ENCODE measurements around the gene MYO1B.

MYO1B gene

DNA sequence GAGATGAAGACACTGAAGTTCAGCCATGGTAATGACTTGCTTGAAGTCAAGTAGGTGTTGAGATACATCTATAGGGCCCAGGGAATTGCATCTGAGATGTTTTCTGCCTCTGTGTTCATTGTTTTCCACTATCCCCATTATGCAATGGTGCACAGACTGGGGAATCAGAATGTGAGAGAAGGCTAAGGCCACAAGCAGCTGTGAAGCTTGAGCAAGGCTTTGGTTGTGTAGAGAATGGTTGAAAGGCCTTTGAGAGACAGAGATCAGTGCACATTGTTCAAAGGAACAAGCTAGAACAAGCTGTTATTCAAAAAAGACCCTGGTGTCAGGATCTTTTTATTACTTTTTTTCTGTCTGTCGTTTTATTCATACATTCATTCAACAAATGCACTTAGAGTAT lies 82.3 kb downstream of the MYO1B start:
- DNase-seq = no peak

GRCh38 chr2:191328150-191328809 lies 83.1 kb downstream of the MYO1B start:
- no peak for DNase-seq

GRCh38 chr2:191329841-191330240 lies 84.6 kb downstream of the MYO1B start:
- no peak for DNase-seq

DNA sequence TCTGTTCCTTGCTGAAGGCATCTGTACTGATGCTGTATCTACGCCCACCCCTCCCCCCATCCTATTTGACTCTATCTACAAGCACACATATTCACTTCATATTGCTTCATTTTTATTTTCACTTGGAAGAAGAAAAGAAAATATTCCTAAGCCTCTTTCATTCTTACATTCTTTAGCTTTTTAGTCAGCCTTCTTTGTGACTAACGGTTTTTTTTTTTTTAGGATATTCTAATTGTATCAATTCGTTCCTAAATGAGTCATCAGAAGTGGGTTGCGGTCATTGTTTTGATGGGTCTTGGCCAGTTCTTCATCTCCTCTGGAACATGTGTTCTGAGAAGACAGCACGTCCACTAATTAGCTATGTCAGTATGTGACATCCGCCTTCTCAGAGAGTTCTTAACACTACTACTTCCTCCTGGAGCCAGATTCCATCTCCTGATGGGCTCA lies 88.7 kb downstream of the MYO1B start:
- no peak for DNase-seq

DNA sequence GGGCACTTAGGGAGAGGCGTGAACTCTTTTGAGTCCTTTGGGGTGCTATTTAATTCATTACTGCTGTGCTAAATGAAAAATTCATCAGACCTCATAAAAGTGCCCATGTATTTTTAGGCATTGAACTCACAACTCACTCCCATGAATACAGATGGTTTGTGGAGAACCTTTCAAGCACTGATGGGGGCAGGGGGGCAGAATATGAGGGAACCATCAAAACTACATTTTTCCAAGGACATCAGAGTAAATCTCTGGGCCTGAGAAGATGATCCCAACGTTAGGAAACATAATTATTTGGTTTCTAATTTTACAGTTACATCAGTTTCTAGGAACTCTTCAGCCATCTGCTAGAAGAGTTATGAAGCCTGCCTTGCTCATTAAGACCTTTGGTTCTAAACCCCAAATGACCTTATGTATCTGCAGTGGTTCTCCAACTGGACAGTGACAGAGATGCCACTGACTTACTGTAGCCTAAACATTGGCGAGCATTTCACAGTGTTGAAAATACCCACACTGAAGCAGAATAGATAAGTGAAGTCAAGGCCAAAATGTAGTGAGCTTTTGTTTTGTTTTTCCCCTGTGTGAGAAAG lies 90.8 kb downstream of the MYO1B start:
- no peak for DNase-seq

- DNase-seq = no peak
These were observed 96.2 kb downstream of the MYO1B start for GRCh38 chr2:191341436-191341835.

GRCh38 chr2:191343796-191344338 lies 98.7 kb downstream of the MYO1B start:
- no peak for DNase-seq

- DNase-seq = no peak
These were observed 100.6 kb downstream of the MYO1B start for GRCh38 chr2:191345788-191346187.

- DNase-seq = no peak
These were observed 102.0 kb downstream of the MYO1B start for GRCh38 chr2:191347154-191347553.

DNA sequence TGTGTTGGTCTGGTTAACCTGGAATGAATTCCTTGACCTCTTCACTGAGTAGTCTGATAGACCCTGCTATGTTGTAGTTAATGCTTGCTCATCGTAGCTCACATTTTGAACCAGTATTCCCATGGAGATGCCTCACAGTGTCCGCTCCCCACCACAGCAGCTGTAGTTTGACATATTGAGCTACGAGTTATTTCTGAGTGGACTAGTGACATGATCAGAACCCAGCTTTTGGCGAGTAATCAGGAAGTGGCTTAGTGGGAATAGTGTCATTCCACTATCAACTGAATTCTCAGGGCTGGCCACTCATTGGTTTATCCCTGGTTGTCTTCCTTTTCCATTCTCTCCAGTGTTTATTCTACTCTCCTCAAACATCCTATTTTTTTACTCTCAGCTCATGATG lies 102.7 kb downstream of the MYO1B start:
- no peak for DNase-seq

- DNase-seq = no peak
These were observed 104.8 kb downstream of the MYO1B start for GRCh38 chr2:191349990-191350389.

GRCh38 chr2:191350826-191351225 lies 105.6 kb downstream of the MYO1B start:
- no peak for DNase-seq

DNA sequence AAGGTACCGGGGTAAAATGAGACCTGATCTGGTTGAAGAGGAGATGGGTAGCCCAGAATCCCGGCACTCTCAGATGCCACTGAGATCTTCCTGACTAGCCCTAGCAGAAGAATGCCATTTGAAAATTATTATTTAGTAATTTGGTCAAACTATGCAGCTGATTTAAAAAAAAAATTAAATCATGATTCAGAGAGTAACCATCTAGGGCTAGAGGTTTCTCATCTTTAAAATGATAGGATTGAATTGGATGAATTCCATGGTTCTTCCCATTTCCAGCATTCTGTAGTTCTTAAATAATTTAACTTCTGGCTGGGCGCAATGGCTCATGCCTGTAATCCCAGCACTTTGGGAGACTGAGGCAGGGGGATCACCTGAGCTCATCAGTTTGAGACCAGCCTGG lies 106.1 kb downstream of the MYO1B start:
- DNase-seq = no peak

DNA sequence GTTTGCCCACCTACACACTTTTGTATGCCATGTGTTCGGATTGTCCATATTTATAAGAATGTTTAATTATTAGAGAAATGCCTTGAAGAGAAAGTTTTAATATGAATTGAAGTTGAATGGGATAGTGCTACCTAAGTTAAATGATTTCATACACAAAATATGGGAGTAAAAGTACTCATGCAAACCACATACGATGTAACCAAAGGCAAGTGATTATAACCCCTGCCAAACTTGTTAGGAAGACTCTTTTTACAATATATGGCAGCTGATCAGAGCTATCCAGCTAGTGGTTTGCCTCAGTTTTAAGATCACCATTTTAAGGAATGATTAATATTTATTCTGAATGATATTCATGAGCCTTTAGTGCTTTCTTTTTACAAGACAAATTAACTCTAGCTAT lies 106.7 kb downstream of the MYO1B start:
- DNase-seq = no peak

GRCh38 chr2:191352536-191352935 lies 107.3 kb downstream of the MYO1B start:
- DNase-seq = no peak

GRCh38 chr2:191355170-191355758 lies 110.1 kb downstream of the MYO1B start:
- no peak for DNase-seq

GRCh38 chr2:191357678-191358077 lies 112.5 kb downstream of the MYO1B start:
- DNase-seq = no peak

- no peak for DNase-seq
These were observed 113.3 kb downstream of the MYO1B start for GRCh38 chr2:191358325-191359025.

- no peak for DNase-seq
These were observed 113.9 kb downstream of the MYO1B start for GRCh38 chr2:191359133-191359532.

DNA sequence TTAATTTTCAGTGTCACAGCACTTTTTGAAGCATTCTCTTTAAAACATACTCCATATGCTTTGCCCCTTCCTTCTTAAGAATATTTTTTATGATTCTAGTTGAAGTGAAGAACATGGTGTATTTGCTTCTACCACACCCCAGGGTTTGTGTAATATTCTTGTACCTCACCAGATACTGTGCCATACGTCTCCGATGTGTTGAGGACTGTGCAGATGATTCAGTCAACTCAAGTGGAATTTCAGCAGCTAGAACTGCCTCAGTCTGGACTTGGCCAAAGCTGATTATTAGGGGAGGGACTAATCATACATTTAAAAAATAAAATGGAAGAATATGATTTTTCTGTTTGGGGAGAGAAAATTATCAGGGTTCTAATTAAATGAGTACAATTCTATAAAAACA lies 115.7 kb downstream of the MYO1B start:
- DNase-seq = no peak

DNA sequence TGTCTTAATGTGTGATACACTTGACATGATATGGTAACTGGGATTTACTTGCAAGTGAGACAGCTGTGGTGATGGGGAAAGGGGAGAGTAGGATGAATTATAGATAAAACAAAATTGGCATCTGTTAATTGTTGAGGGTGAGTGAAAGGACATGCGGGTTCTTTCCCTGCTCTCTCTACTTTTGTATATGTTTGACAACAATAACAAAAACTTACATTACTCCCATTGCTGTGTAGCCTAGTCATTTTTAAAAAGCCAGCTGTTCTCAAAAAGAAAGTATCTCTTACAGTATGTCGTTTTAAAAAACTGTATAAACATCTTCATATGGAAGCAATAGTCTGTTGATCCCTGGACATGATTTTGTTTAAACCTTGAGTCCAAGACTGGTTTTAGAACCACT lies 117.6 kb downstream of the MYO1B start:
- no peak for DNase-seq

DNA sequence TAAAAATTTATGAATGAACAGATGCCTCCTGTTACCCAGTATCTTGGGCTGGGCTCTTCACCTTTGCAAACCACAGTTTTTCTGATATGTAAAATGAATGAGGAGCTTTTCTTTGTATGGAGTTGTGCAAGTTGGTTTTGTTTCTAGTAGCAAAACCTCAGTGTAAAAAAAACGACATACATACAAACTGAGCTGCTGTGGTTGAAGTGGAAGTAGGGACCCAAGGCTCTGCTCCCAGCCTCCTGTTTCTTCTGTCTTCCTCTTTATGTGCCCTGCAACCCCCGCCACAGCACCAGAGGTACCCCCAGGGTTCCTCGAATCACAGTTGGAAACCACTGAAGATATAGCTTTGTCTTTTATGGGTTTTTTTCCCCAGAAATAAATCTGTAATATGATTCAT lies 118.1 kb downstream of the MYO1B start:
- DNase-seq = no peak

GRCh38 chr2:191365089-191365488 lies 119.9 kb downstream of the MYO1B start:
- no peak for DNase-seq

DNA sequence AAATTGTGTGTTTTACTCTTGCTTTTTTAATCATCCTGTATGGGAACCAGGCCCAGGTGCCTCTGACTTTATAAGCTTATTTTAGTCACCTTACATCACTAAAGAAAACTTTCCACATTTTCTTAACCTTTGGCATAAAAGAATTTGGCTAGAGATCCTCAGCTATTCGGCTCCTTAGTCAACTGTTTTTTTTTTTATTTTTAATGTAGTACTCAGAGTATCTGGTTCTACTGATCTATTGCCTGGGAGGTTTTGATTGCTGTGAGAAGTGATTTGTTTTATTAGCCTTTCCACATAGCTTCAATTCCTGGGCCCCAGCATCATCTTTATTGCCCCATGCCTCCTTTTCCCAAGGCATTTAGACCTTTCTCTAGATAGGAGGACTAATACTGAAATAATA lies 121.0 kb downstream of the MYO1B start:
- DNase-seq = no peak

All from NCI-H446 treated with DMSO at 0.1 percent for 48 hours (cell line).